BE2C (cell line): Measurements from ENCODE around the gene AASDH.

Experiments
- DNase-seq: peaks from one replicate; pipeline ENCODE4 v3.0.0-alpha.2; 2020
- H3K27me3 ChIP-seq: fragments of 250-450 bp; sonication (Bioruptor Pico); 2 replicates; pipeline ENCODE4 v1.5.1; 2020; ENCODE audit warnings: mild to moderate bottlenecking
- H3K36me3 ChIP-seq: fragments of 250-450 bp; sonication (Bioruptor Pico); 2 replicates; pipeline ENCODE4 v1.5.1; 2020; ENCODE audit warnings: mild to moderate bottlenecking
- H3K4me1 ChIP-seq: fragments of 250-450 bp; sonication (Bioruptor Pico); 2 replicates; pipeline ENCODE4 v1.5.1; 2020
- H3K4me3 ChIP-seq: 2 replicates; pipeline ENCODE4 v1.5.1; 2011; ENCODE audit warnings: low read depth, low read length
- H3K9me3 ChIP-seq: fragments of 250-450 bp; sonication (Bioruptor Pico); 2 replicates; pipeline ENCODE4 v1.5.1; 2020
- TF ChIP-seq, protein P1 (sequence below): IDR thresholded peaks from 2 replicates; pipeline ENCODE4 v1.5.1; 2012; ENCODE audit warnings: mild to moderate bottlenecking, low read depth, low read length

Gene AASDH

GRCh38 chr4:56405016-56405415 lies 17.7 kb upstream of the AASDH start:
- DNase-seq = no peak
- TF ChIP-seq, protein P1, sequence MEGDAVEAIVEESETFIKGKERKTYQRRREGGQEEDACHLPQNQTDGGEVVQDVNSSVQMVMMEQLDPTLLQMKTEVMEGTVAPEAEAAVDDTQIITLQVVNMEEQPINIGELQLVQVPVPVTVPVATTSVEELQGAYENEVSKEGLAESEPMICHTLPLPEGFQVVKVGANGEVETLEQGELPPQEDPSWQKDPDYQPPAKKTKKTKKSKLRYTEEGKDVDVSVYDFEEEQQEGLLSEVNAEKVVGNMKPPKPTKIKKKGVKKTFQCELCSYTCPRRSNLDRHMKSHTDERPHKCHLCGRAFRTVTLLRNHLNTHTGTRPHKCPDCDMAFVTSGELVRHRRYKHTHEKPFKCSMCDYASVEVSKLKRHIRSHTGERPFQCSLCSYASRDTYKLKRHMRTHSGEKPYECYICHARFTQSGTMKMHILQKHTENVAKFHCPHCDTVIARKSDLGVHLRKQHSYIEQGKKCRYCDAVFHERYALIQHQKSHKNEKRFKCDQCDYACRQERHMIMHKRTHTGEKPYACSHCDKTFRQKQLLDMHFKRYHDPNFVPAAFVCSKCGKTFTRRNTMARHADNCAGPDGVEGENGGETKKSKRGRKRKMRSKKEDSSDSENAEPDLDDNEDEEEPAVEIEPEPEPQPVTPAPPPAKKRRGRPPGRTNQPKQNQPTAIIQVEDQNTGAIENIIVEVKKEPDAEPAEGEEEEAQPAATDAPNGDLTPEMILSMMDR = no peak
- Histone ChIP-seq H3K27me3 (no peaks in the 10 kb centered on the region), H3K4me3 (no peak overlapping the region), H3K4me1 (peaks cover 7% of the 10 kb centered on the region), H3K9me3 (no peaks in the 10 kb centered on the region), H3K36me3 (peaks cover 68% of the 10 kb centered on the region)

- H3K36me3 ChIP-seq = peaks cover 75% of the 10 kb centered on the region
Observed at GRCh38 chr4:56400560-56400959, 13.3 kb upstream of the AASDH start.

DNA sequence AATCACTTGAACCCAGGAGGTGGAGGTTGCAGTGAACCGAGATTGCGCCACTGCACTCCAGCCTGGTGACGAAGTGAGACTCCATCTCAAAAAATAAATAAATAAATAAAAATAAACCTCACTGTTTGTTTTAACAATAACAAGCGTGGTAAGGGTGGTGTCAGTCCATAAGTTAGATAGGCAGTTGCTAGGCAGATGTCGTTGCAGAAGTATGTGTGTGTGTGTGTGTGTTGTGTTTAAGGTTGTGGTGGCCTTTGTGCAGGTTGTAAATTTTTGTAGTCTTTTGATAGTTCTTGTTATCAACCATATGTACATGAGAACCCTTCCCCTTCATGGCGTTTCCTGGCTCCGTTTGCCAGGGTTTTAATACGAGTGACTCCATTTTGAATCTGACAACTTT lies 4.0 kb upstream of the AASDH start:
- 0 out of 2 replicates have a peak, but pooled peaks cover under 1% of the 10 kb centered on the region for H3K4me1 ChIP-seq
- no peak overlapping the region for H3K4me3 ChIP-seq
- DNase-seq = no peak
- H3K27me3 ChIP-seq = no peaks in the 10 kb centered on the region
- peaks cover 6% of the 10 kb centered on the region for H3K36me3 ChIP-seq
- TF ChIP-seq, protein P1 = no peak
- H3K9me3 ChIP-seq = no peaks in the 10 kb centered on the region

More at GRCh38 chr4:56400560-56400959, 13.3 kb upstream of the AASDH start:
- H3K27me3 ChIP-seq = no peaks in the 10 kb centered on the region
- no peaks in the 10 kb centered on the region for H3K9me3 ChIP-seq
- DNase-seq = no peak
- TF ChIP-seq, protein P1 = no peak
- H3K4me3 ChIP-seq = no peak overlapping the region
- H3K4me1 ChIP-seq = no peaks in the 10 kb centered on the region

DNA sequence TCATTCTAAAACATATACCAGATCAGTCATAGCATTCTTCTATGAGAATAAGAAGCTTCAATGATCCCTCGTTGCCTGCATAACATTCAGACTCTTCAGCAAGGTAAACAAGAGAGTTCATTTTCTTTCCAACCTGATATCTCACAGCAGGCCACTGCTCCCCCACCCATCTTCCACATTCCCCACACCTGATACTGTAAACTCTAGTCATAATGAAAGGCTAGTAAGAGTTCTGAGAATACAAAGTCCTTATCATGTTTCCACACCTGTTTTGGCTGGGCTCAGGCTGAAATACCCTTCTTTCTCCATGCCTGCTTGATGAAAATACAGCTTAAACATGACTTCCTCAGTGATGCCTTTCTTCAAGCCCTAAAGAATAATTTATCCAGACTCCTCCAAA lies 2.3 kb upstream of the AASDH start:
- Histone ChIP-seq H3K9me3 (no peaks in the 10 kb centered on the region), H3K4me1 (0 out of 2 replicates have a peak, but pooled peaks cover 3% of the 10 kb centered on the region), H3K36me3 (no peaks in the 10 kb centered on the region), H3K4me3 (no peak overlapping the region), H3K27me3 (no peaks in the 10 kb centered on the region)
- no peak for DNase-seq
- TF ChIP-seq, protein P1 = no peak

GRCh38 chr4:56388306-56388705 lies 1.0 kb upstream of the AASDH start:
- H3K4me1 ChIP-seq = 0 out of 2 replicates have a peak, but pooled peaks cover 3% of the 10 kb centered on the region
- no peaks in the 10 kb centered on the region for H3K27me3 ChIP-seq
- no peak for DNase-seq
- peak overlapping the region; percentile 91 for H3K4me3 ChIP-seq
- no peaks in the 10 kb centered on the region for H3K36me3 ChIP-seq
- TF ChIP-seq, protein P1 = no peak
- H3K9me3 ChIP-seq = no peaks in the 10 kb centered on the region

- no peaks in the 10 kb centered on the region for H3K27me3 ChIP-seq
- no peak for DNase-seq
- TF ChIP-seq, protein P1 = no peak
- H3K4me3 ChIP-seq = peak overlapping the region; percentile 91
- peaks cover 5% of the 10 kb centered on the region; the same call in 1 of the 2 replicates for H3K36me3 ChIP-seq
- no peaks in the 10 kb centered on the region for H3K9me3 ChIP-seq
- H3K4me1 ChIP-seq = 0 out of 2 replicates have a peak, but pooled peaks cover 3% of the 10 kb centered on the region
Observed at GRCh38 chr4:56386091-56386490, 1.2 kb downstream of the AASDH start.
